ENCODE results near the gene FAM186B. TPM values are rescaled to one million over a fixed set of nuclear protein-coding genes. Genes with fewer than 3 reads are reported as not detected.
A peak's percentile ranks its signal among the peaks of the same experiment; 100 is the strongest.

The FAM186B gene
- total RNA-seq, 4 donors from 2014 or later = 0.21 to 0.77 (median 0.30) TPM; not detected in 1

- intact Hi-C loops (cut with DNase I; ENCODE audit: low total_unique reads) = loop anchor here (2.0 kb wide), 1 partner anchor 61 kb away; the partner anchor contains the start of gene FMNL3
- Histone ChIP-seq H3K9me3 (no peaks in the 10 kb centered on the region), H3K27me3 (no peaks in the 10 kb centered on the region), H3K4me1 (no peaks in the 10 kb centered on the region), H3K36me3 (no peaks in the 10 kb centered on the region), H3K4me3 (no peak overlapping the region), H3K27ac (peak overlapping the region in 1 of 2 donors; percentile 38)
- TF ChIP-seq POLR2A (IDR thresholded peaks at IDR 0.05) = no peak
- no peak for DNase-seq
These were observed 40.0 kb upstream of the FAM186B start for GRCh38 chr12:49645146-49646039.

- no peaks in the 10 kb centered on the region for H3K27me3 ChIP-seq
- TF ChIP-seq CTCF (IDR thresholded peaks at IDR 0.05) = peak; percentile 95 to 97 (median 97)
- TF ChIP-seq POLR2A (IDR thresholded peaks at IDR 0.05) = no peak
- no peaks in the 10 kb centered on the region for H3K4me1 ChIP-seq
- no peak overlapping the region for H3K4me3 ChIP-seq
- DNase-seq = peak; percentile 84 to 86
- no peaks in the 10 kb centered on the region for H3K36me3 ChIP-seq
- H3K9me3 ChIP-seq = no peaks in the 10 kb centered on the region
- peak overlapping the region; percentile 38 to 54 for H3K27ac ChIP-seq
- intact Hi-C loops (cut with DNase I; ENCODE audit: low total_unique reads) = loop anchor here (2.0 kb wide), 1 partner anchor 62 kb away; the partner anchor contains the start of gene FMNL3
These were observed 39.2 kb upstream of the FAM186B start for GRCh38 chr12:49644620-49644994.

GRCh38 chr12:49643961-49644619 is 38.7 kb upstream of the FAM186B start:
- no peaks in the 10 kb centered on the region for H3K4me1 ChIP-seq
- intact Hi-C loops (cut with DNase I; ENCODE audit: low total_unique reads) = loop anchor here (2.0 kb wide), 1 partner anchor 63 kb away; the partner anchor contains the start of gene FMNL3
- H3K4me3 ChIP-seq = no peak overlapping the region
- peak overlapping the region; percentile 10 to 39 for H3K27ac ChIP-seq
- H3K9me3 ChIP-seq = no peaks in the 10 kb centered on the region
- H3K36me3 ChIP-seq = no peaks in the 10 kb centered on the region
- no peak for DNase-seq
- no peak for TF ChIP-seq POLR2A (IDR thresholded peaks at IDR 0.05)
- TF ChIP-seq CTCF (IDR thresholded peaks at IDR 0.05) = no peak
- H3K27me3 ChIP-seq = no peaks in the 10 kb centered on the region

- no peak for DNase-seq
- intact Hi-C loops (cut with DNase I; ENCODE audit: low total_unique reads) = no loop called here
- Histone ChIP-seq H3K4me3 (no peak overlapping the region), H3K4me1 (no peaks in the 10 kb centered on the region), H3K36me3 (no peaks in the 10 kb centered on the region), H3K9me3 (no peaks in the 10 kb centered on the region), H3K27me3 (no peaks in the 10 kb centered on the region), H3K27ac (no peak overlapping the region)
- TF ChIP-seq POLR2A (IDR thresholded peaks at IDR 0.05) = no peak
- TF ChIP-seq CTCF (IDR thresholded peaks at IDR 0.05) = no peak
These were observed 37.7 kb upstream of the FAM186B start for GRCh38 chr12:49643135-49643534.

GRCh38 chr12:49642370-49642802 is 36.9 kb upstream of the FAM186B start:
- Histone ChIP-seq H3K27ac (no peak overlapping the region), H3K36me3 (no peaks in the 10 kb centered on the region), H3K4me3 (no peak overlapping the region), H3K27me3 (no peaks in the 10 kb centered on the region), H3K9me3 (no peaks in the 10 kb centered on the region), H3K4me1 (peaks cover 0 to 6% of the 10 kb centered on the region in 2 donors)
- intact Hi-C loops (cut with DNase I; ENCODE audit: low total_unique reads) = no loop called here
- TF ChIP-seq CTCF (IDR thresholded peaks at IDR 0.05) = no peak
- TF ChIP-seq POLR2A (IDR thresholded peaks at IDR 0.05) = no peak
- DNase-seq = no peak
